ENCODE results near the gene TCFL5.

DNA sequence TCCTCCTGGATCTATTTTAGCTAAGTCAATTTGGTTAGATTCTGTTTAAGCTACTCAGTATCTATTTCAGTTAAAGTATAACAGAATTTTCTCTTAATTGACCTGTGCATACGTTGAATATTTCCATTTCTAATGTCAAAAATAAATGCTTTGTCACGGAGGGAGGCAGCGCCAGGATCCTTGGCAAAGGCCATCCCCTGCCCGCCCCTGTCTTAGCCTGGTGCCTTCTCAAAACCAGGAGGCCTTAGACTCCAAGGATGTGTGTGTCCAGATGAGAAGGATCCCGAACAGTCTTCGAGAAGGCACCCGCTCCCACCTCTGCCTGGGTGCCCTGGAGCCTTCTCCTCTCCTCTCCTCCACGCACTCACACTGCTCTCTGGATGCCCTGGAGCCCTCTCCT is 22.4 kb downstream of the TCFL5 start:
- TF ChIP-seq POLR2A (IDR thresholded peaks at IDR 0.05) (no peak), CTCF (IDR thresholded peaks at IDR 0.05 in 8 of 11, conservative IDR thresholded peaks at IDR 0.05 in 3 of 11) (no peak), POLR2AphosphoS5 (IDR thresholded peaks at IDR 0.05) (no peak)

Data from spleen (tissue), 7 donors.